SIG-M5 treated with dmso at 0.1 percent for 504 hours (cell line): Measurements from ENCODE around the gene CEP83.
"Not testable (repeated sequence)": the region's sequence is repeated elsewhere in the genome, so short reads cannot be mapped to it uniquely, and the experiment has no call there.

Source experiments
- DNase-seq: peaks from one replicate; lab custom pipeline; 2025; ENCODE audit not compliant: unreplicated experiment; lab: John Stamatoyannopoulos, UW

Gene CEP83

GRCh38 chr12:94434171-94434570 lies 25.5 kb downstream of the CEP83 start:
- no peak for DNase-seq

GRCh38 chr12:94433744-94434143 lies 25.9 kb downstream of the CEP83 start:
- DNase-seq = no peak

GRCh38 chr12:94430304-94430703 lies 29.4 kb downstream of the CEP83 start:
- DNase-seq = no peak

GRCh38 chr12:94429633-94430032 lies 30.0 kb downstream of the CEP83 start:
- no peak for DNase-seq

GRCh38 chr12:94429191-94429590 lies 30.5 kb downstream of the CEP83 start:
- DNase-seq = no peak

- no peak for DNase-seq
Observed at GRCh38 chr12:94427501-94428381, 31.9 kb downstream of the CEP83 start.

GRCh38 chr12:94426049-94426448 lies 33.6 kb downstream of the CEP83 start:
- DNase-seq = no peak

- not testable (repeated sequence) for DNase-seq
Observed at GRCh38 chr12:94424830-94425229, 34.8 kb downstream of the CEP83 start.

GRCh38 chr12:94421868-94422740 lies 37.6 kb downstream of the CEP83 start:
- DNase-seq = no peak

GRCh38 chr12:94418517-94418916 lies 41.1 kb downstream of the CEP83 start:
- DNase-seq = no peak

- DNase-seq = no peak
Observed at GRCh38 chr12:94416613-94417012, 43.1 kb downstream of the CEP83 start.

- no peak for DNase-seq
Observed at GRCh38 chr12:94415066-94415465, 44.6 kb downstream of the CEP83 start.

GRCh38 chr12:94405413-94406116 lies 54.1 kb downstream of the CEP83 start:
- DNase-seq = no peak

- no peak for DNase-seq
Observed at GRCh38 chr12:94404854-94405253, 54.8 kb downstream of the CEP83 start.

- DNase-seq = no peak
Observed at GRCh38 chr12:94401326-94401725, 58.3 kb downstream of the CEP83 start.

GRCh38 chr12:94398685-94399084 lies 61.0 kb downstream of the CEP83 start:
- not testable (repeated sequence) for DNase-seq

- no peak for DNase-seq
Observed at GRCh38 chr12:94397401-94397800, 62.3 kb downstream of the CEP83 start.

GRCh38 chr12:94396014-94396413 lies 63.7 kb downstream of the CEP83 start:
- not testable (repeated sequence) for DNase-seq

- DNase-seq = no peak
Observed at GRCh38 chr12:94390130-94390485, 69.6 kb downstream of the CEP83 start.

- DNase-seq = peak; percentile 49
Observed at GRCh38 chr12:94389482-94390129, 70.1 kb downstream of the CEP83 start.

- no peak for DNase-seq
Observed at GRCh38 chr12:94386422-94386821, 73.2 kb downstream of the CEP83 start.
